Nephron (organoid): ENCODE data around the gene POLD1.

Source experiments
- H3K27ac Mint-ChIP-seq, 3 experiments: 2 replicates each; pipeline ENCODE4 v1.8.0; 2020; ENCODE audit warnings: mixed read lengths in 3 of 3, mild to moderate bottlenecking in 2 of 3, moderate library complexity in 1 of 3
- H3K27me3 Mint-ChIP-seq: 2 replicates; pipeline ENCODE4 v1.8.0; 2021; ENCODE audit warnings: low read depth, mild to moderate bottlenecking, moderate library complexity, mixed read lengths
- H3K36me3 Mint-ChIP-seq: 2 replicates; pipeline ENCODE4 v1.8.0; 2020; ENCODE audit warnings: low read depth, mixed read lengths
- H3K4me1 Mint-ChIP-seq: 2 replicates; pipeline ENCODE4 v1.8.0; 2020; ENCODE audit warnings: mixed read lengths
- H3K4me3 Mint-ChIP-seq, 3 experiments: 2 replicates each; pipeline ENCODE4 v1.8.0; 2020; ENCODE audit warnings: mild to moderate bottlenecking in 3 of 3, mixed read lengths in 3 of 3, moderate library complexity in 2 of 3
- H3K9me3 Mint-ChIP-seq: 2 replicates; pipeline ENCODE4 v1.8.0; 2020; ENCODE audit warnings: mixed read lengths
- TF ChIP-seq, protein P1 (sequence below), 3 experiments: fragments of 200-600 bp; sonication (generic); IDR thresholded peaks; one replicate each; pipeline ENCODE4 v1.5.0; 2021; ENCODE audit warnings: antibody characterized with exemption in 3 of 3; ENCODE audit not compliant: unreplicated experiment in 3 of 3

The POLD1 gene

DNA sequence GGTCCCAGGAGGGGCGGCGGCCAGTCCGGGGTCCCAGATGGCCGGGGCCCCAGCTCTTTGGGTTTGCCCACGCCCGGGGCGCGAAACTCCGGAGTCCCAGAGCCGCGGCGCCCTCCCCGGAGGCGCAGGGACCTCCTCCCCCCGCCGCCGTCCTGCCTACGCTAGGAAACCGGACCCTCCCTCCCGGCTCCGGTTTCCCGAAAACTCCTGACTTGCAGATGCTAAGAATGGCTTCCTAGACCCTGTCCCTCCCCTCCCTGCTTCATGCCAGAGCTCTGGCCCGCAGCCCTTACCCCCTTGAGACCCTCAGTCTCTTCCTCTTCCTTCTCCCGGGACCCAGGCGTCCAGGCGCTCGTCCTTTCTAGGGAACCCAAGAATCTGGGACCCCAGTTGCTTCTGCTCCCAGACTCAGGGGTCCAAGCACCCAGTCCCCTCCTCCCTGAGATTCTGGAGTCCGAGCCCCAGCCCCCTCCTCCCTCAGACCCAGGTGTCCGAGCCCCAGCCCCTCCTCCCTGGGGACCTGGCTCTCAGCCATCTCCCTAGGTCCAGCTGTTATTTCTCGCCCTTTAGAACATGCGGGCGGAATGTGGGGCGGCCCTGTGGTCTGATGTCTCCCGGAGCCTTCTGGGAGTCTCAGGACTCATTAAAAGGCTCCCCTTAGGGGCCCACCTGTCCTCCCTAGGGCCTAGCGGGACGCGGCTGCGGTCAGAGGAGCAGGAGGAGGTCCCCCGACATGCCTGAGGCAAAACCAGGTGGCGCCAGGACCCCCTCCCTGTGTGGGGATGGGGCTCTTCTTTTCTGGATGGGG, 48.3 kb downstream of the POLD1 start, which contains the start of gene MYBPC2:
TSS of gene MYBPC2 (plus strand) at position 672 of the 808 bp plus-strand sequence. CDS start at position 734, 62 bp downstream.
- Mint-ChIP-seq H3K4me1 (peaks cover 29% of the 10 kb centered on the region), H3K36me3 (no peaks in the 10 kb centered on the region), H3K27me3 (peaks cover 33% of the 10 kb centered on the region), H3K9me3 (no peaks in the 10 kb centered on the region), H3K4me3 (peak within 1 kb of the TSS; percentile 93 to 96 (median 94)), H3K27ac (peak within 1 kb of the TSS; percentile 81 to 87 (median 83))
- TF ChIP-seq, protein P1, sequence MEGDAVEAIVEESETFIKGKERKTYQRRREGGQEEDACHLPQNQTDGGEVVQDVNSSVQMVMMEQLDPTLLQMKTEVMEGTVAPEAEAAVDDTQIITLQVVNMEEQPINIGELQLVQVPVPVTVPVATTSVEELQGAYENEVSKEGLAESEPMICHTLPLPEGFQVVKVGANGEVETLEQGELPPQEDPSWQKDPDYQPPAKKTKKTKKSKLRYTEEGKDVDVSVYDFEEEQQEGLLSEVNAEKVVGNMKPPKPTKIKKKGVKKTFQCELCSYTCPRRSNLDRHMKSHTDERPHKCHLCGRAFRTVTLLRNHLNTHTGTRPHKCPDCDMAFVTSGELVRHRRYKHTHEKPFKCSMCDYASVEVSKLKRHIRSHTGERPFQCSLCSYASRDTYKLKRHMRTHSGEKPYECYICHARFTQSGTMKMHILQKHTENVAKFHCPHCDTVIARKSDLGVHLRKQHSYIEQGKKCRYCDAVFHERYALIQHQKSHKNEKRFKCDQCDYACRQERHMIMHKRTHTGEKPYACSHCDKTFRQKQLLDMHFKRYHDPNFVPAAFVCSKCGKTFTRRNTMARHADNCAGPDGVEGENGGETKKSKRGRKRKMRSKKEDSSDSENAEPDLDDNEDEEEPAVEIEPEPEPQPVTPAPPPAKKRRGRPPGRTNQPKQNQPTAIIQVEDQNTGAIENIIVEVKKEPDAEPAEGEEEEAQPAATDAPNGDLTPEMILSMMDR (IDR thresholded peaks at IDR 0.05; ENCODE audit: unreplicated experiment in 3 of 3): no peak

DNA sequence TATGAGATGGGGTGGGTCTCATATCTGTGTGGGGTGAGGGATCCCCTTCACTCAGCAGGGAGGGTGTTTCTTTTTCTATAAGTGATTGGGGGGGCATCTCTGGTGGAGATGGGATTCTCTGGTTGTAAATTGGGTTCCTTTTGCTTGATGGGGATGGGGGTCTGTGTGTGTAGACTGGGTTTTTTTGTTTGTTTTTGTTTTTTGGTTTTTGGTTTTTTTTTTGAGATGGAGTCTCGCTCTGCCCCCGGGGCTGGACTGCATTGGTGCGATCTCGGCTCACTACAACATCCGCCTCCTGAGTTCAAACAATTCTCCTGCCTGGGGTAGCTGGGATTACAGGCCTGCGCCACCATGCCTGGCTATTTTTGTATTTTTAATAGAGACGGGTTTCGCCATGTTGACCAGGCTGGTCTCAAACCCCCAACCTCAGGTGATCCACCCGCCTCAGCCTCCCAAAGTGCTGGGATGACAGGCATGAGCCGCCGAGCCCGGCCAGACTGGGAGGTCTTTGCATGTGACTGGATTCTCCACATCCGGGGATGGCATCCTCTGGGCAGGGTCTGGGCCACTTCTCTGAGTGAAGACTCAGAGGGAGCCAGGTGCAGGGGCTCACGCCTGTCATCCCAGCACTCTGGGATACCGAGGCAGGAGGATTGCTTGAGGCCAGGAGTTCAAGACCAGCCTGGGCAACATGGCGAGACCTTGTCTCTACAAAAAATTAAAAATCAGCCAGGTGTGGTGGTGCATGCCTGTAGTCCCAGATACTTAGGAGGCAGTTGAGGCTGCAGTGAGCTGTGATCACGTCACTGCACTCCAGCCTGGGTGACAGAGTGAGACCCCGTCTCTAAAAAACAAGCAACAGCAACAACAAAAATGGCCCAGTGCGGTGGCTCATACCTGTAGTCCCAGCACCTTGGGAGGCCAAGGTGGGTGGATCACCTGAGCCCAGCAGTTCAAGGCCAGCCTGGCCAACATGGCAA, 49.3 kb downstream of the POLD1 start:
- H3K27me3 Mint-ChIP-seq: peaks cover 34% of the 10 kb centered on the region

DNA sequence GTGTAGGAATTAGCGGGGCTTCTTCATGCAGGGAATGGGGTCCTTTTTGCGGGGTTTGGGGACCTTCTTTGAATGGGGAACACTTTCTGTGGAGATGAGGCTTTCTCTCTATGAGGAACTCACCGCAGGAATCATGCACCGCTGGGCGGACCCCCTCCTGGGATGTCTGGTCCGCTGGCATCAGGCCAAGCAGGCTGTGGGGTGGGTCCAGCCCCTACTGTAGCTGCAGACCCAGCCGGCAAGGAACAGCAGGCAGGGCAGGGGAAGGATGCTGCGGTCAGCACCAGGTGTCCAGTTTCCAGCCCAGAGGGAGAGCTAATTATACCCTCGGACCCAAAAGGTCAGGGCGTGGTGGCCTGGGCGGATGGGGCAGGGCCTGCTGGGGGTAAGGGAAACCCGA, 50.4 kb downstream of the POLD1 start:
- Mint-ChIP-seq H3K4me1 (peaks cover 25% of the 10 kb centered on the region), H3K27ac (peak overlapping the region in 2 of 3 experiments; percentile 38 to 52), H3K9me3 (no peaks in the 10 kb centered on the region), H3K4me3 (peak overlapping the region; percentile 62 to 85 (median 65)), H3K27me3 (peaks cover 24% of the 10 kb centered on the region), H3K36me3 (no peaks in the 10 kb centered on the region)
- TF ChIP-seq, protein P1 (IDR thresholded peaks at IDR 0.05; ENCODE audit: unreplicated experiment in 3 of 3): no peak

More for the DNA sequence above, 49.3 kb downstream of the POLD1 start:
- Mint-ChIP-seq H3K4me3 (peak overlapping the region; percentile 84 to 87 (median 85)), H3K27ac (peak overlapping the region; percentile 60 to 83 (median 80)), H3K36me3 (no peaks in the 10 kb centered on the region), H3K4me1 (peaks cover 29% of the 10 kb centered on the region), H3K9me3 (no peaks in the 10 kb centered on the region)
- TF ChIP-seq, protein P1 (IDR thresholded peaks at IDR 0.05; ENCODE audit: unreplicated experiment in 3 of 3): no peak

DNA sequence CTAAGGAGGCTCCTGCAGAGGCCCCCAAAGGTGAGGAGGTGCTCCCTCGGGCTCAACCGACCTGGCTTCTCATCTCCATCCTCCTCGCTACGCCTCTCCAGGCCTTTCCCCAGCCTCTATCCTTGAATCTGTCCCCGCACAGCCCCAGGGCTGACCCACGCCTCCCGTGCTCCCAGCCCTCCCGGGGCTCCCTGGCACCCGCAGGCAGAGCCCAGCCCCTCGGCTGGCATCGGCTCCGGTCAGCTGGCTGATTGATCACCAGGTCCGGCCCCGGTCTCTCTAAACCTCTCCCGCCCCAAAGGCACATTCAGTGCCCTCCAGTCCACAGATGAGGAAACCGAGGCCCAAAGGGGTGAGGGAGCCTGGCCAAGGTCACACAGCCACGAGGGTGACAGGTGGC, 51.1 kb downstream of the POLD1 start:
- Mint-ChIP-seq H3K4me3 (no peak overlapping the region), H3K9me3 (no peaks in the 10 kb centered on the region), H3K27ac (no peak overlapping the region)

DNA sequence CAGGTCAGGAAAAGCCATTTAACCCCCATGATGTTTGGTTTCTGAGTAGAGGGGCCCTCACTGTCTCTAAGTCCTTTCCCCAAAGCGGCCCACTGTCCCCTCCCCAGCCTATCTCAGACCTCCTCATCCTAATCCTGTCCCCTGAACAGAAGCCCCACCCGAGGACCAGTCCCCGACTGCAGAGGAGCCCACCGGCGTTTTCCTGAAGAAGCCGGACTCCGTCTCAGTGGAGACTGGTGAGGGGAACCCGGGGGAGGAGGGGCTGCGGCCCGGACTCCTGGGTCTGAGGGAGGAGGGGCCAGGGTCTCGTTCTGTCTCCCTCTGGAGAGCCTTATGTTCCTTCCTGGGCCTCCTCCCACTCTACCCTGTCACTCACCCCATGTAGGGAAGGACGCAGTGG, 51.5 kb downstream of the POLD1 start:
- Mint-ChIP-seq H3K27me3 (peaks cover 16% of the 10 kb centered on the region), H3K9me3 (no peaks in the 10 kb centered on the region), H3K4me3 (no peak overlapping the region), H3K36me3 (no peaks in the 10 kb centered on the region), H3K27ac (no peak overlapping the region), H3K4me1 (peaks cover 24% of the 10 kb centered on the region)
- TF ChIP-seq, protein P1 (IDR thresholded peaks at IDR 0.05; ENCODE audit: unreplicated experiment in 3 of 3): no peak

More for the DNA sequence above, 51.1 kb downstream of the POLD1 start:
- TF ChIP-seq, protein P1 (IDR thresholded peaks at IDR 0.05; ENCODE audit: unreplicated experiment in 3 of 3): no peak
- Mint-ChIP-seq H3K4me1 (peaks cover 25% of the 10 kb centered on the region), H3K27me3 (peaks cover 17% of the 10 kb centered on the region), H3K36me3 (no peaks in the 10 kb centered on the region)
